Glomerular endothelial cell (primary cell): ENCODE results near the gene ENOPH1. TPM values are rescaled to one million over a fixed set of nuclear protein-coding genes. Genes with fewer than 3 reads are reported as not detected.
"Not testable (repeated sequence)": the region's sequence is repeated elsewhere in the genome, so short reads cannot be mapped to it uniquely, and the experiment has no call there.

Experiments used
- DNase-seq: peaks from one replicate; pipeline ENCODE4 v3.0.0-alpha.2; 2011; ENCODE audit warnings: low read depth, low spot score; ENCODE audit errors: extremely low read depth
- total RNA-seq: library from RNA; depleted of rRNA; stranded (reverse); fragments of >200 nt; gene quantifications from 2 replicates; pipeline ENCODE4 v1.2.3, GENCODE V29; 2015

ENOPH1 gene
- total RNA-seq, 1 donor from 2014 or later, result 36.1 TPM

DNA sequence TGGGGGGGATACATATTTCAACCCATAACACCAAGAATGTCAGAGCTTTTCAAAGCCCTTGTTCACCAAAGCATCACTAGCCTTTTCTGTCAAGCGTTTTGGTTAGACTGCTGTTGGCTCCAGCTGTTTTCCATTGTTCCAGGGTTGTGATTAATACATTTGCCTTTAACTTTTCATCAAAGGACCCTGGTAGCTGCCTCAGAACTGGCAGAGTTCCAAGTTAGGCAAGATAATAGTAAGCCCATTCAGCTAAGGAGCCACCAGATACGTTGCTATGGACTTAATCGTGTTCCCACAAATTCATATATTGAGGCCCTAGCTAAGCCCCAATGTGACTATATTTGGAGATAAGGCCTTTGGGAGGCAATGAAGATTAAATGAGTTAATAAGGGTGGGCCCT, 37.1 kb downstream of the ENOPH1 start:
- no peak for DNase-seq

GRCh38 chr4:82469791-82470345, 39.5 kb downstream of the ENOPH1 start:
- no peak for DNase-seq

DNA sequence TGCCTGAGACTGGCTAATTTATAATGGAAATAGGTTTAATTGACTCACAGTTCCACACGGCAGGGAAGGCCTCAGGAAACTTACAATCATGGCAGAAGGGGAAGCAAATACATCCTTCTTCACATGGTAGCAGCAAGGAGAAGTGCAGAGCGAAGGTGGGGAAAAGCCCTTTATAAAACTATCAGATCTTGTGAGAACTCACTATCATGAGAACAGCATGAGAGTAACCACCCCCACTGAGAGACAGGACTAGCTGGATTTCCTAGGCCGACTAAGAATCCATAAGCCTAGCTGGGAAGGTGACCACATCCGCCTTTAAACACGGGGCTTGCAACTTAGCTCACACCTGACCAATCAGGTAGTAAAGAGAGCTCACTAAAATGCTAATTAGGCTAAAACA, 42.7 kb downstream of the ENOPH1 start:
- DNase-seq, result not testable (repeated sequence)

DNA sequence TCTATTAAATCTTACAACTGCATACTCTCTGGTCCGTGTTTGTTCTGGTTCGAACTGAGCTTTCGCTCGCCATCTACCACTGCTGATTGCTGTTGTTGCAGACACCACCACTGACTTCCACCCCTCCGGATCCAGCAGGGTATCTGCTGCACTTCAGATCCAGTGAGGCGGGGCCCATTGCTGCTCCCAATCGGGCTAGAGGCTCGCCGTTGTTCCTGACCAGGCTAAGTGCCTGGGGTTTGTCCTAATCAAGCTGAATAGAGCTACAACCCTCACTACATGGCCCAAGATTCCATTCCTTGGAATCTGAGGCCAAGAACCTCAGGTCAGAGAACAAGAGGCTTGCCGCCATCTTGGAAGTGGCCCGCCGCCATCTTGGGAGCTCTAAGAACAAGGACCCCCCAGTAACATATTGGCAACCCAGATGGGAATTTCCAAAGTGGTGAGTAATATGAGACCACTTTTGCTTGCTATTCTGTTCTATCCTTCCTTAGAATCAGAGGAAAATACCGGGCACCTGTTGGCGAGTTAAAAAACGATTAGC, 43.3 kb downstream of the ENOPH1 start:
- no peak for DNase-seq

- DNase-seq, result not testable (repeated sequence)
Measured at GRCh38 chr4:82475931-82476330, 45.5 kb downstream of the ENOPH1 start.

GRCh38 chr4:82477469-82477868, 47.1 kb downstream of the ENOPH1 start:
- DNase-seq, result not testable (repeated sequence)

GRCh38 chr4:82479562-82479961, 49.2 kb downstream of the ENOPH1 start:
- DNase-seq, result no peak

DNA sequence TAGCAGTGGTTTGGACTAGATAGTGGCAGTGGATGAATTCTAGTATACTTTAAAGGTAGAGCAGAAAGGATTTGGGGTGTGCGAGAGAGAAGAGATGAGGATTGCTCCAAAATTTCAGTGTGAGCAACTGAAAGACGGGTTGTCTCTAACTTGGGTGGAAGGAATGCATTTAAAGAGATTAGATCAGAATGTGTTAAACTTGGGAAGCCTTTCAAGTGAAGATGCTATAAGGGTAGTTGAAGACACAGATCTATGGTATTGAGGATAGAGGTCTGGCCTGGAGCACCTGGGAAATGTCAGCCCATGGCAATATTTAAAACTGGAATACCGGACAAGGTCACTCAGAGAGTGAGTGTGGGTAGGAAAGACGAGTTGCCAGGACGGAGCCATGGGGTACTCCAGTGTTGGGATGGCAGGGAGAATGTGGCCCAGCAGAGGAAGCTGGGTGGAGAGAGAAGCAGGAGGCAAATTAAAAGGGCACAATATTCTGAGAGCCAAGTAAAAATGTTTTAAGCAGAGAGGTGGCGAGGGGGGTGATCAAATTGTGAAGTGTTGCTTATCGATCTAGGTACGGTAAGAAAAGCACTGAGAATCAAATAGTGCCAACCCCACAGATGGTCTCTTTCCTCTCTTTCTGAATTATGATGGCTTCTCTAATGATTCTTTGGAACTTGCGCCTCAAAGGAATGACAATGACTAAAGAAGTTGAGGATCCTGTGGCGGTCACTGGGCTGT, 50.5 kb downstream of the ENOPH1 start:
- DNase-seq, result no peak

GRCh38 chr4:82481506-82481840, 51.1 kb downstream of the ENOPH1 start:
- DNase-seq, result no peak

DNA sequence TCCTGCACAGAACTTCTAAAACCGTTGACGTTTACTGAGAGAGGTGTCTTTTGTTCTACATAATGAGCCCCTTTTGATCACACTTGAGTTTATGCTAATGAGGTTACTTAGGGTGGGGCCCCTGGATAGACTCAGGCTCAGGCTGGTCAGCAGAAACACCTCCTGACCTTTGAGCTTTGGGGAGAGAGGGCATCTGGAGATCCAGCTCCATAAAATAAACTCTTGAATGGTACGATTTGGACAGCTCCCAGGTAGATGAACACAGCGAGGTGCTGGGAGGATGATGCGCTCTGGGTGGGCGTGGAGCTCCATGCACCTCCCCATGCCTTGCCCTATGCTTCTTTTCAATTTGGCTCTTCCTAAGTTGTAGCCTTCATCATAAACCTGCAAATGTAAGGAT, 52.0 kb downstream of the ENOPH1 start:
- no peak for DNase-seq

- DNase-seq, result no peak
Measured at GRCh38 chr4:82484996-82485783, 54.8 kb downstream of the ENOPH1 start.

GRCh38 chr4:82489076-82489475, 58.7 kb downstream of the ENOPH1 start:
- no peak for DNase-seq

GRCh38 chr4:82489987-82490386, 59.6 kb downstream of the ENOPH1 start:
- DNase-seq, result no peak

- no peak for DNase-seq
Measured at GRCh38 chr4:82491251-82491960, 61.0 kb downstream of the ENOPH1 start.

DNA sequence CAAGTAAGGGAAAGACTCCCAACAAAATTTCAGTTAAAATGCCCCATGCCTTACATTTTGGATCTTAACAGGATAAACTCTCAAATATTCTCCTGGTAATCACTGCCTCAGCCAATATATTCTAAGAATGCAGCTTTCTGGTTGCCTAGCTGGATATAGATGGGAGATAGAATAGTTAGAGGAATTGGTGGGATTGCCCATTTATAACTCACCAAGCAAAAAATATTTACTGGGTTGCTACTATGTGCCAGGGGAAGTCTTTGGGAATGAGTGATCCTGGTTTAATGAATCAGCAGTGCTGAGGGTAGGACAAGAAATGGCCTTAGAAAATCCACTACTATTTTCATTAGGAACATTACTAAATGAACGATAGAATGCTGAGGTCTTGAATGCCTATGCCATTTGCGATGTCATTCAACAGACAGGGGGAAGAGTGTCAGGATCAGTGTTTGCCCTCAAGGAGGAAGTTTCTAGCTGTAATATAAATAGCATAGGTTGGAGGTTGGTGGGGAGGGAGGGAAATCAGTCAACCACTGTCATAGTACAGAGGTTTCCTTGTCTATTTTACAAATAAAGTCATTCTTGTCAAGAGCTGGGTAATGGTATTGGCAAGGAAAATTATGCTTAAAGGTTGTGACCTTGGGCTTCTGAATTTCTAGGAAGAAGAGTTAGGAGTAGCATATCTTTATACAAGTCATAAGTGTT, 63.5 kb downstream of the ENOPH1 start:
- no peak for DNase-seq

DNA sequence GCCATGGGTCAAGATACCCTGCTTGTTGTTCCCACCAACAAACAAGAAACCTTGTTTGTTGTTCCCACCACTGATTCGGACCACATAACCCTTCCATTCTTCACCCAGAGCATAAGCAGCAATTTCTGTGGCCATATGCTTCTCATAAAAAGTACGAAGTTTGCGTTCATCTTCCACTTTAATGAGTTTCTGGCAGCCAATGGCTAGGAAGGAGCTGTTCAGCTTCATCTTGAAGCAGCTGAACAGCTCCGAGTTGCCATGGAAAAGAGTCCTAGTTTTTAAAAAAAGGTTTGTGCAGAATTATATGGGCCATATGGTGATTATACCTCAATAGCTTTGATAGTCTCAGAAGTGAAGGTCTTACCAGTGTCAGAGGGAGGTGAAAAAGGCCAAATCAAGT, 65.3 kb downstream of the ENOPH1 start:
- no peak for DNase-seq

DNA sequence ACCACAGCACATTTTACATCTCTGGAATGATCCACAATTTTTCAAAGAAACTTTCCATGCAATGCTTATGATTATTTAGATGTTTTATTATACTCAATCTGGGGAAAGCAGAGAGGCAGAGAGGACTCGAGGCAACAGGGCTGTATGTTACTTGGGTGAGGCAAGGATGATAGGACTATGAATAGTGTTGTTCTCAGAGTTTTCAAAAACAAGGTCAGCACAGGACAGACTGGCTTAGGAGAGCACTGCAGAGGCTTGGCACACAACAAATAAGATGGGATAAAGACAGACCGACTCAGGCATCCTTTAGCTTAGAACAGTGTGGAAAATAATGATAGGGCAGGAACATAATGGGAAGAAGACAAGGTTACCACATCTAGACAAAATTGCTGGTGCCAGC, 66.0 kb downstream of the ENOPH1 start:
- DNase-seq, result no peak

GRCh38 chr4:82499738-82500434, 69.5 kb downstream of the ENOPH1 start:
- no peak for DNase-seq

DNA sequence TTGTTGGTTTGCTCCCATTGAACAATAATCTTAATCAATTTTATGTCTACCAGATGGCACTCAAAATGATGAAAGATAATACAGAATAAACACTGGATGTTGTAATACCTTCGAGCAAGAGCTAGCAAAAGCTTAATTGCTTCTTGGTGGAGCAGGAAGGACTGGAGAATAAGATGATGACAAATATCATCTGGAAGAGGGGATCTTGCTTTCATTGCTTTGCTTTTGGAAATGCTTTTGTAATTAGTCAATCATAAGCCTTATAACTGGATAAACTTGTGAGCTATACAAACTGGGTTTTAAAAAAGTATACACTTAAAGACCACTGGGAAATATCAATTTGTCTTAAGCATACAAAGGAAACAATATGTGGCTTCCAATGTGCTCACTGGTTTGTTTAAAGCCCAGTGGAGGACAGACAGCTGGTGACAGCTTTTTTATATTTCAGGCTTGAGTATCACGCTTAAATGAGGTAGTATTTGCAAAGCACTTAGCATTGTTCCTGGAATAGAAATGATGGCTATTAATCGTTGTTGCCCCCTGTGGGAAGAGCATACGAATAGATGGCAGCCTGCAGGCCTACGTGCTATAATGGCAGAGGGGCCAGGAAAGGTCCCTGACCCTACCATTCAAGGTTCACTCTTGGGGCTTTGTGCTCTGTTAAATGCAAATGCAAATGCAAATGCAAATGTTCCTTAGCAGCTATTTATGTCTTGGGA, 70.2 kb downstream of the ENOPH1 start:
- no peak for DNase-seq
